Panc1 (cell line): ENCODE results near the gene ATP2B2.

Experiments used
- POLR2AphosphoS5 ChIP-seq: IDR thresholded peaks from 2 replicates; pipeline ENCODE4 v1.6.1; 2012; ENCODE audit warnings: mild to moderate bottlenecking, low read depth, low read length, moderate library complexity
- TCF7L2 ChIP-seq: IDR thresholded peaks from 2 replicates; pipeline ENCODE4 v1.6.1; 2011; ENCODE audit warnings: mild to moderate bottlenecking, low read depth, low read length, inconsistent platforms
- TF ChIP-seq, protein P1 (sequence below), 2 experiments: IDR thresholded peaks; 2 replicates each; pipeline ENCODE4 v1.6.1; 2011 to 2012; ENCODE audit warnings: low read depth in 2 of 2, control low read depth in 1 of 2, low read length in 1 of 2, mild to moderate bottlenecking in 1 of 2, moderate library complexity in 1 of 2; ENCODE audit not compliant: insufficient read depth in 1 of 2
- TF ChIP-seq, protein P2 (sequence below): fragments of 450-650 bp; IDR thresholded peaks from 2 replicates; pipeline ENCODE4 v1.5.1; 2017; ENCODE audit warnings: mild to moderate bottlenecking

GRCh38 chr3:10353661-10354360, 151.6 kb downstream of the ATP2B2 start:
- TF ChIP-seq, protein P1, sequence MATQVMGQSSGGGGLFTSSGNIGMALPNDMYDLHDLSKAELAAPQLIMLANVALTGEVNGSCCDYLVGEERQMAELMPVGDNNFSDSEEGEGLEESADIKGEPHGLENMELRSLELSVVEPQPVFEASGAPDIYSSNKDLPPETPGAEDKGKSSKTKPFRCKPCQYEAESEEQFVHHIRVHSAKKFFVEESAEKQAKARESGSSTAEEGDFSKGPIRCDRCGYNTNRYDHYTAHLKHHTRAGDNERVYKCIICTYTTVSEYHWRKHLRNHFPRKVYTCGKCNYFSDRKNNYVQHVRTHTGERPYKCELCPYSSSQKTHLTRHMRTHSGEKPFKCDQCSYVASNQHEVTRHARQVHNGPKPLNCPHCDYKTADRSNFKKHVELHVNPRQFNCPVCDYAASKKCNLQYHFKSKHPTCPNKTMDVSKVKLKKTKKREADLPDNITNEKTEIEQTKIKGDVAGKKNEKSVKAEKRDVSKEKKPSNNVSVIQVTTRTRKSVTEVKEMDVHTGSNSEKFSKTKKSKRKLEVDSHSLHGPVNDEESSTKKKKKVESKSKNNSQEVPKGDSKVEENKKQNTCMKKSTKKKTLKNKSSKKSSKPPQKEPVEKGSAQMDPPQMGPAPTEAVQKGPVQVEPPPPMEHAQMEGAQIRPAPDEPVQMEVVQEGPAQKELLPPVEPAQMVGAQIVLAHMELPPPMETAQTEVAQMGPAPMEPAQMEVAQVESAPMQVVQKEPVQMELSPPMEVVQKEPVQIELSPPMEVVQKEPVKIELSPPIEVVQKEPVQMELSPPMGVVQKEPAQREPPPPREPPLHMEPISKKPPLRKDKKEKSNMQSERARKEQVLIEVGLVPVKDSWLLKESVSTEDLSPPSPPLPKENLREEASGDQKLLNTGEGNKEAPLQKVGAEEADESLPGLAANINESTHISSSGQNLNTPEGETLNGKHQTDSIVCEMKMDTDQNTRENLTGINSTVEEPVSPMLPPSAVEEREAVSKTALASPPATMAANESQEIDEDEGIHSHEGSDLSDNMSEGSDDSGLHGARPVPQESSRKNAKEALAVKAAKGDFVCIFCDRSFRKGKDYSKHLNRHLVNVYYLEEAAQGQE (IDR thresholded peaks at IDR 0.05; ENCODE audit: insufficient read depth in 1 of 2, low read depth in 2 of 2, low read length in 1 of 2), result no peak
- TF ChIP-seq, protein P2, sequence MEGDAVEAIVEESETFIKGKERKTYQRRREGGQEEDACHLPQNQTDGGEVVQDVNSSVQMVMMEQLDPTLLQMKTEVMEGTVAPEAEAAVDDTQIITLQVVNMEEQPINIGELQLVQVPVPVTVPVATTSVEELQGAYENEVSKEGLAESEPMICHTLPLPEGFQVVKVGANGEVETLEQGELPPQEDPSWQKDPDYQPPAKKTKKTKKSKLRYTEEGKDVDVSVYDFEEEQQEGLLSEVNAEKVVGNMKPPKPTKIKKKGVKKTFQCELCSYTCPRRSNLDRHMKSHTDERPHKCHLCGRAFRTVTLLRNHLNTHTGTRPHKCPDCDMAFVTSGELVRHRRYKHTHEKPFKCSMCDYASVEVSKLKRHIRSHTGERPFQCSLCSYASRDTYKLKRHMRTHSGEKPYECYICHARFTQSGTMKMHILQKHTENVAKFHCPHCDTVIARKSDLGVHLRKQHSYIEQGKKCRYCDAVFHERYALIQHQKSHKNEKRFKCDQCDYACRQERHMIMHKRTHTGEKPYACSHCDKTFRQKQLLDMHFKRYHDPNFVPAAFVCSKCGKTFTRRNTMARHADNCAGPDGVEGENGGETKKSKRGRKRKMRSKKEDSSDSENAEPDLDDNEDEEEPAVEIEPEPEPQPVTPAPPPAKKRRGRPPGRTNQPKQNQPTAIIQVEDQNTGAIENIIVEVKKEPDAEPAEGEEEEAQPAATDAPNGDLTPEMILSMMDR, result no peak
- TF ChIP-seq TCF7L2 (no peak), POLR2AphosphoS5 (no peak)
